G401.6 (cell line): ENCODE measurements around the gene VAC14.

ENCODE experiments used
- FAIRE-seq: peaks from 2 replicates; lab custom pipeline; 2012; peaks lifted over from hg19 to GRCh38; lab: Jason Lieb, UNC

VAC14 gene

GRCh38 chr16:70691223-70692129 lies 109.5 kb downstream of the VAC14 start:
- FAIRE-seq = no peak

GRCh38 chr16:70689970-70690891 lies 110.7 kb downstream of the VAC14 start:
- FAIRE-seq = no peak

GRCh38 chr16:70689035-70689969 lies 111.7 kb downstream of the VAC14 start:
- FAIRE-seq = no peak

GRCh38 chr16:70688246-70688742 lies 112.7 kb downstream of the VAC14 start:
- FAIRE-seq = no peak

- FAIRE-seq = no peak
Measured at GRCh38 chr16:70687671-70688245, 113.2 kb downstream of the VAC14 start.

- FAIRE-seq = no peak
Measured at GRCh38 chr16:70687102-70687511, 113.9 kb downstream of the VAC14 start.

GRCh38 chr16:70686376-70687101 lies 114.4 kb downstream of the VAC14 start:
- no peak for FAIRE-seq

GRCh38 chr16:70685938-70686375 lies 115.0 kb downstream of the VAC14 start, which contains the start of gene MTSS2:
TSS of gene MTSS2 (minus strand) at chr16:70686053. CDS start at chr16:70685791, 262 bp downstream.
- no peak for FAIRE-seq

- no peak for FAIRE-seq
Measured at GRCh38 chr16:70685061-70685937, 115.7 kb downstream of the VAC14 start.

GRCh38 chr16:70684146-70685060 lies 116.6 kb downstream of the VAC14 start:
- FAIRE-seq = no peak

GRCh38 chr16:70683146-70683944 lies 117.6 kb downstream of the VAC14 start:
- FAIRE-seq = no peak

- FAIRE-seq = no peak
Measured at GRCh38 chr16:70682239-70683145, 118.5 kb downstream of the VAC14 start.

- FAIRE-seq = no peak
Measured at GRCh38 chr16:70681382-70682238, 119.3 kb downstream of the VAC14 start.

GRCh38 chr16:70680495-70681381 lies 120.2 kb downstream of the VAC14 start:
- FAIRE-seq = no peak
